ENCODE data around the gene GREB1.
A peak's percentile ranks its signal among the peaks of the same experiment; 100 is the strongest.

GREB1 gene

DNA sequence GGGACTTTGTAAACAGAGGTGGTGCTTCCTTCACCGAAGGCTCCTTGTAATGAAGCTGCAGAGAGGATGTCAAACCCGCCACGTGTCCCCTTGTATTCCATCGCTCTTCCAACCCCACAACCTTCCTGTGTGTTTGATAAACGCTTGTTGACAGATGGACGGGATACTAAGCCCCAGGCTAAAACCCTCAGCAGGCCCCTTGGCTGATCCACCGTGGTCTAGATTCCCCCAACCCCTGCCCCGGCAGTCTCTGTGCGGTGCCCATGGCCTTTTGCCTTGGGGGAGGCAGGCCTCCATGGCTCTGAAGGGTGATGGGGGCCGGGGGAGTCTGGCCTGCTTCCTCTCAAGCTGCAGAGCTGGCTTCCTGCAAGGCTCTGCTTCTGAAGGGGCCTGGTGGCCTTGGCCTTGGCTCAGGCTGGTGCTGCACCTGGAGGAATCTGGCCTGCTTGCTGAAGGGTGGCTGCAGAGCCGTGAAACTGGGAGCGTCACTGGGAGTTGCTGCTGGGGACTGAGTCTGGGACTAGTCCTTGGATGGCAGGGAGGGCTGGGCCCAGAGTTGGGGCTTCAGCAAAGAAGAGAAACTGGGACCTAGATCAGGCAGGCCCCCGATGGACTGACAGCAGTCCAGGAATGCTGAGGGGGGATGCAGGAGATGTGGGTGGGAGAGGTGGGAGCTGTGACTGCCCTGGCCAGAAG is 145.8 kb downstream of the GREB1 start:
- TF ChIP-seq, protein P1, sequence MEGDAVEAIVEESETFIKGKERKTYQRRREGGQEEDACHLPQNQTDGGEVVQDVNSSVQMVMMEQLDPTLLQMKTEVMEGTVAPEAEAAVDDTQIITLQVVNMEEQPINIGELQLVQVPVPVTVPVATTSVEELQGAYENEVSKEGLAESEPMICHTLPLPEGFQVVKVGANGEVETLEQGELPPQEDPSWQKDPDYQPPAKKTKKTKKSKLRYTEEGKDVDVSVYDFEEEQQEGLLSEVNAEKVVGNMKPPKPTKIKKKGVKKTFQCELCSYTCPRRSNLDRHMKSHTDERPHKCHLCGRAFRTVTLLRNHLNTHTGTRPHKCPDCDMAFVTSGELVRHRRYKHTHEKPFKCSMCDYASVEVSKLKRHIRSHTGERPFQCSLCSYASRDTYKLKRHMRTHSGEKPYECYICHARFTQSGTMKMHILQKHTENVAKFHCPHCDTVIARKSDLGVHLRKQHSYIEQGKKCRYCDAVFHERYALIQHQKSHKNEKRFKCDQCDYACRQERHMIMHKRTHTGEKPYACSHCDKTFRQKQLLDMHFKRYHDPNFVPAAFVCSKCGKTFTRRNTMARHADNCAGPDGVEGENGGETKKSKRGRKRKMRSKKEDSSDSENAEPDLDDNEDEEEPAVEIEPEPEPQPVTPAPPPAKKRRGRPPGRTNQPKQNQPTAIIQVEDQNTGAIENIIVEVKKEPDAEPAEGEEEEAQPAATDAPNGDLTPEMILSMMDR (IDR thresholded peaks at IDR 0.05; ENCODE audit: low read depth, low read length): no peak

DNA sequence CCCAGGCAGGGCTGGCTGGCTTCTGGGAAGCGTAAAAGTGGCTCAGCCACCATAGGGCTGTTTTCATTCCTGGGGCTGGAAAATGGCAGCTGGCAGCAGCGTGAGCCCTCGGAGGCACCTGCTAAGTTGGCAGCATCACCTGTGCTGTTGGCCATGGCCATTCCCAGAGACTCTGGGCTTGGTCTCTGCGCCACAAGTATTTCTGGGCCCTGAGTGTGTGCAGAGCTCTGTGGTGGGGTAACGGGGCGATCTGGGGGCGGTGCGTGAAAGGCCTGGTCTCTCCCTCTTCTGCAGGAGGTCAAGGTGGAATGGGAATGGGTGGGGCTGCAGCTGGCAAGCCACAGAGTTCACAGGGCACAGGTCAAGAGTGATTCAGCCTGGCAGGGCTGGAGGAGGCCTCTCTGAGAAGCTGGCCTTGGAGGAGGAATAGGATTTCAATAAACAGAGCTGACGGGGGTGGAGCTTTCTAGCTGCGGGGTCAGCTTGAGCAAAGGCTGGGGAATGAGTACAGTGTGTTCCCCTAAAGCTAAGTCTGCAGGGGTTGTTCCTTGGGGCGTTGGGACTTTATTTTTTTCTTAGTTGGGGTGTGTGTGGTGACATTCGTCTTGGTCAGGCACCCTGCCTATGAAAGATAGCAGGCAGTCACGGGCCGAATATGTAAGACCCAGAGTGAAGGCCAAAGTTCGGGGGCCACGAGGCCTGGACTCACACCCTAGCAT is 146.5 kb downstream of the GREB1 start:
- Histone ChIP-seq H3K36me3 (no peaks in the 10 kb centered on the region), H3K9me3 (ENCODE audit: severe bottlenecking) (no peaks in the 10 kb centered on the region), H3K27ac (peak overlapping the region; percentile 80), H3K27me3 (ENCODE audit: insufficient read depth, low read depth, severe bottlenecking) (no peaks in the 10 kb centered on the region), H3K4me3 (ENCODE audit: low read depth, low read length) (no peak overlapping the region)
- DNase-seq: peak; percentile 45
- TF ChIP-seq, protein P1 (IDR thresholded peaks at IDR 0.05; ENCODE audit: low read depth, low read length): no peak

More for the DNA sequence above, 145.8 kb downstream of the GREB1 start:
- Histone ChIP-seq H3K36me3 (no peaks in the 10 kb centered on the region), H3K9me3 (ENCODE audit: severe bottlenecking) (no peaks in the 10 kb centered on the region), H3K27me3 (ENCODE audit: insufficient read depth, low read depth, severe bottlenecking) (no peaks in the 10 kb centered on the region), H3K4me3 (ENCODE audit: low read depth, low read length) (no peak overlapping the region), H3K27ac (peak overlapping the region; percentile 80)
- peak; percentile 87 for DNase-seq

DNA sequence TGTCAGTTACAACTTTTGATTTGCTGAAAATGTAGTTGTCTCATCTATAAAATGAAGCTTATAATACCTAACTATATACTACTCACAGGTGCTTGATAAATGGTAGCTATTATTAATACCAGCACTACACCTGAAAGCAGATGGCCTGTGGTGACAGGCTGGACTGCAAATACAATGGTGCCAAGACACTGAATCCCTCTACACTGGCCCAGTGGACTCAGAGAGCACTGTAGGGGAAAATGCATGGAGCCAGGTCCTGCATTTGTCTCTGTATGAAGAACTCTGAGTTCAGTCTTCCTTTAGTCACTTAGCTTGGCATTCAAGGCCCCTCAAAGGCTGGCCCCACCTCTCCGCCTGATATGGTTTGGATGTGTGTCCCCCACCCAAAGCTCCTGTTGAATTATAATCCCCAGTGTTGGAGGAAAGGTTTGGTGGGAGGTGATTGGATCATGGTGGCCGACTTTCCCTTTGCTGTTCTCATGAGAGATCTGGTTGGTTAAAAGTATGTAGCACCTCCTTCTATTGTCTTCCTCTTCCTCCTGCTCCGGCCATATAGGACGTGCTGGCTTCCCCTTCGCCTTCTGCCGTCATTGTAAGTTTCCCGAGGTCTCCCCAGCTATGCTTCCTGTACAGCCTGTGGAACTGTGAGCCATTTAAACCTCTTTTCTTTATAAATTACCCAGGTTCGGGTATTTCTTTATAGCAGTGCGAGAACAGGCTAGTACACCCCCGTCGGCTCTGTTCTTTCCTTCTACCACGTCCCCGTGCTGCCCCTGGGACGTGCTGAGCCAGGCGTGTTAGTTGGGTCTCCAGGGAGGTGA is 147.3 kb downstream of the GREB1 start:
- Histone ChIP-seq H3K27ac (peak overlapping the region; percentile 56), H3K9me3 (ENCODE audit: severe bottlenecking) (no peaks in the 10 kb centered on the region), H3K36me3 (no peaks in the 10 kb centered on the region), H3K27me3 (ENCODE audit: insufficient read depth, low read depth, severe bottlenecking) (no peaks in the 10 kb centered on the region), H3K4me3 (ENCODE audit: low read depth, low read length) (no peak overlapping the region)
- TF ChIP-seq, protein P1 (IDR thresholded peaks at IDR 0.05; ENCODE audit: low read depth, low read length): no peak
- no peak for DNase-seq

DNA sequence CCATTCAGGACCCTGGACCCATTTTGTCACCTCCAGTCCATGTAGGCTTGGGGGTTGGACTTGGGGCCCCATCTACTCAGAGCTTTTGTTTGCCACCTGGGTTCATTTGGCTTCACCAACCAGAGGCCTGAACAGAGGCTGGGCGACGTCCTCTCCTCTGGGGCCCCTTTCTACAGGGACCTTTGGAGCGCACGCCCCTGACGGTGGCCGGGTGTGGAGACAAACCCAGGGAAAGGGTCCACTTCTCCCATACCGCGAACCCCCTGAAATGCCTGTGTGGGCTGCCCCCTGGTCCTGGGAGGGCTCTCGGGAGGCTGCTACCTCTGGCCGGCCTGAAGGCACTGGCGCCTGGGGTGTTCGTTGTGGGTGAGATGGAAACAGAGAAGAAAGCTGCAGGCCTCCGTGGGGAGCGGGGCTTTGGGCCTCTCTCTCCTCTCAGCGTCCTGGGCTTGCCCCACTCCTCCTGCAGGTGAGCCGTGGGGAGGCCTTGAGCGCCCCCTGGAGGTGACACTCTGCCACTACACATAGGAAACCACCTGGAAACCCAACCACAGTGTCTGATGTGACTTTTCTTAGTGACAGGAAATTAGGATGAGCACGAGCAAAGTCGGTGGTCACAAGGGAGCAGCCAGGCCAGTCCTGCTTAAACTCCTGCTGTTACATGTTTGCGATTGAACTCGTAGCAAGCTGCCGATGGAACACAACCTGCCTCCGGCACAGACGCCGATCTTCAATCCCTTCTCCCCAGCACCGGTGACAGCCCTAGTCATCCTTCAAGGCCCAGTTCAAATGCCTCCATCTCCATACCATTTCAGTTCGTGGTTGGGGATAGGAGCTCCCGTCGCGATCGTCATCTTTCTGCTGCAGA is 148.1 kb downstream of the GREB1 start:
- no peaks in the 10 kb centered on the region for H3K9me3 ChIP-seq (ENCODE audit: severe bottlenecking)
- DNase-seq: peak; percentile 92
- H3K36me3 ChIP-seq: no peaks in the 10 kb centered on the region
- peak overlapping the region; percentile 56 for H3K27ac ChIP-seq
- no peak overlapping the region for H3K4me3 ChIP-seq (ENCODE audit: low read depth, low read length)
- TF ChIP-seq, protein P1 (IDR thresholded peaks at IDR 0.05; ENCODE audit: low read depth, low read length): peak; percentile 99
- H3K27me3 ChIP-seq (ENCODE audit: insufficient read depth, low read depth, severe bottlenecking): no peaks in the 10 kb centered on the region

DNA sequence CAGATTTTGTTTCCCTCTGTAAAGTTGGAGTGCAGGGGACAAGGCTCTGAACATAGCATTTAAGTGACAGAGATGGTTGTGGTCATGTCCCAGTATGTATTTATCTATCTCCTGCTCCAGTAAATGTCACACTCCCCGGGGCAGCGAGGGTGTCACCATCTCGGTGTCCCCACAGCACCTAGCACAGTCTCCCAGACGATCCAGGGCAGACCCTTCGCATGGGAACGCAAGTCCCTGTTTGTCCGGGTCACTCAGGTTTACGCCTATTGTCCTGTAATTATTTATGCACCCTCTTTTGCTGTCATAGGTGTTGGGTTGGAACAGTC is 148.7 kb downstream of the GREB1 start:
- Histone ChIP-seq H3K27ac (no peak overlapping the region), H3K36me3 (no peaks in the 10 kb centered on the region), H3K9me3 (ENCODE audit: severe bottlenecking) (no peaks in the 10 kb centered on the region), H3K27me3 (ENCODE audit: insufficient read depth, low read depth, severe bottlenecking) (no peaks in the 10 kb centered on the region), H3K4me3 (ENCODE audit: low read depth, low read length) (no peak overlapping the region)
- no peak for DNase-seq
- TF ChIP-seq, protein P1 (IDR thresholded peaks at IDR 0.05; ENCODE audit: low read depth, low read length): no peak

Data from WERI-Rb-1 (cell line).